IMR-90 (cell line): ENCODE data around the gene RHOT2.
A peak's percentile ranks its signal among the peaks of the same experiment; 100 is the strongest.

Experiments used
- MAZ ChIP-seq: IDR thresholded peaks from 2 replicates; pipeline ENCODE4 v1.6.1; 2012; ENCODE audit warnings: low read depth, mild to moderate bottlenecking, low read length, improper control_type of control experiment, moderate library complexity, borderline replicate concordance
- MXI1 ChIP-seq: IDR thresholded peaks from 2 replicates; pipeline ENCODE4 v1.6.1; 2012; ENCODE audit warnings: low read depth, mild to moderate bottlenecking, low read length, moderate library complexity, borderline replicate concordance
- NFE2L2 ChIP-seq: fragments of 150-350 bp; IDR thresholded peaks from 2 replicates; pipeline ENCODE4 v1.6.1; 2016; ENCODE audit warnings: low read depth, mild to moderate bottlenecking, low read length
- POLR2A ChIP-seq: IDR thresholded peaks from 2 replicates; pipeline ENCODE4 v1.6.1; 2012; ENCODE audit warnings: mild to moderate bottlenecking, low read depth, low read length
- TF ChIP-seq, protein P1 (sequence below): fragments of 150-350 bp; IDR thresholded peaks from 2 replicates; pipeline ENCODE4 v1.6.1; 2017; ENCODE audit warnings: mild to moderate bottlenecking, antibody characterized with exemption, low read length, low read depth
- TF ChIP-seq, protein P2 (sequence below): conservative IDR thresholded peaks from 2 replicates; pipeline ENCODE4 v1.5.1; 2012; ENCODE audit warnings: mild to moderate bottlenecking, low read depth, low read length, improper control_type of control experiment

DNA sequence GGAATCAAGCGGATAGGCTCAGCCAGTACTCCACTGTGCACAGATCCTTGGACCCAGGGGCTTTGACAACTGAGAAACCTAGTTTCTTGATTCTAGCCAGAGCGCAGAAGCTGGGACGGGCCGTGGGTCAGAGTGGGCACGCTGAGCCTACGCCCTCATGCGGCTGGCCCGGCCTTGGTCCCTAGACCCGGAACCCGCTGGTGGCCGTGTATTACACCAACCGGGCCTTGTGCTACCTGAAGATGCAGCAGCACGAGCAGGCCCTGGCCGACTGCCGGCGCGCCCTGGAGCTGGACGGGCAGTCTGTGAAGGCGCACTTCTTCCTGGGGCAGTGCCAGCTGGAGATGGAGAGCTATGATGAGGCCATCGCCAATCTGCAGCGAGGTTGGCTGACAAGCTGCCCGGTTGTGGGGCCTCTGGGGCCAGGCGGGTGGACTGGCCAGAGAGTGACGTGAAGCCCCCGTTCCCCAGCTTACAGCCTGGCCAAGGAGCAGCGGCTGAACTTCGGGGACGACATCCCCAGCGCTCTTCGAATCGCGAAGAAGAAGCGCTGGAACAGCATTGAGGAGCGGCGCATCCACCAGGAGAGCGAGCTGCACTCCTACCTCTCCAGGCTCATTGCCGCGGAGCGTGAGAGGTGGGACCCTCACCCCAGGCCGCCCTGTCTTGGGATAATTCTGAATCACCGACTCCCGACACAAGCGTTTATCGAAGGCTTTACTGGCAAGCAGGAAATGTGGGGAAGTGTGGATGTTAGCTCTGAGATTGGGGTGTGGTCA is 13.2 kb downstream of the RHOT2 start:
- no peak for TF ChIP-seq POLR2A
- no peak for TF ChIP-seq NFE2L2
- TF ChIP-seq, protein P1, sequence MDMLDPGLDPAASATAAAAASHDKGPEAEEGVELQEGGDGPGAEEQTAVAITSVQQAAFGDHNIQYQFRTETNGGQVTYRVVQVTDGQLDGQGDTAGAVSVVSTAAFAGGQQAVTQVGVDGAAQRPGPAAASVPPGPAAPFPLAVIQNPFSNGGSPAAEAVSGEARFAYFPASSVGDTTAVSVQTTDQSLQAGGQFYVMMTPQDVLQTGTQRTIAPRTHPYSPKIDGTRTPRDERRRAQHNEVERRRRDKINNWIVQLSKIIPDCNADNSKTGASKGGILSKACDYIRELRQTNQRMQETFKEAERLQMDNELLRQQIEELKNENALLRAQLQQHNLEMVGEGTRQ: no peak
- no peak for TF ChIP-seq MAZ
- TF ChIP-seq MXI1: no peak
- TF ChIP-seq, protein P2, sequence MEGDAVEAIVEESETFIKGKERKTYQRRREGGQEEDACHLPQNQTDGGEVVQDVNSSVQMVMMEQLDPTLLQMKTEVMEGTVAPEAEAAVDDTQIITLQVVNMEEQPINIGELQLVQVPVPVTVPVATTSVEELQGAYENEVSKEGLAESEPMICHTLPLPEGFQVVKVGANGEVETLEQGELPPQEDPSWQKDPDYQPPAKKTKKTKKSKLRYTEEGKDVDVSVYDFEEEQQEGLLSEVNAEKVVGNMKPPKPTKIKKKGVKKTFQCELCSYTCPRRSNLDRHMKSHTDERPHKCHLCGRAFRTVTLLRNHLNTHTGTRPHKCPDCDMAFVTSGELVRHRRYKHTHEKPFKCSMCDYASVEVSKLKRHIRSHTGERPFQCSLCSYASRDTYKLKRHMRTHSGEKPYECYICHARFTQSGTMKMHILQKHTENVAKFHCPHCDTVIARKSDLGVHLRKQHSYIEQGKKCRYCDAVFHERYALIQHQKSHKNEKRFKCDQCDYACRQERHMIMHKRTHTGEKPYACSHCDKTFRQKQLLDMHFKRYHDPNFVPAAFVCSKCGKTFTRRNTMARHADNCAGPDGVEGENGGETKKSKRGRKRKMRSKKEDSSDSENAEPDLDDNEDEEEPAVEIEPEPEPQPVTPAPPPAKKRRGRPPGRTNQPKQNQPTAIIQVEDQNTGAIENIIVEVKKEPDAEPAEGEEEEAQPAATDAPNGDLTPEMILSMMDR: peak; percentile 16; the same call in 1 of the 2 replicates
